Stimulated activated CD4-positive, alpha-beta T cell treated with anti-CD3 and anti-CD28 coated beads, Interleukin-15, amount 100 ng/mL, for 1 hour (primary cell): ENCODE measurements around the gene DNAI1.
A peak's percentile ranks its signal among the peaks of the same experiment; 100 is the strongest.

Source experiments
- DNase-seq, 2 donors: peaks; one replicate each; pipeline ENCODE4 v3.0.0-alpha.2; 2020; ENCODE audit warnings: low read depth in 1 of 2, low spot score in 1 of 2

DNAI1 gene

GRCh38 chr9:34540827-34541226 lies 82.2 kb downstream of the DNAI1 start:
- DNase-seq, result no peak

- DNase-seq, result no peak
These were observed 82.9 kb downstream of the DNAI1 start for GRCh38 chr9:34541540-34541939.

- DNase-seq, result no peak
These were observed 85.4 kb downstream of the DNAI1 start for GRCh38 chr9:34544035-34544434.

GRCh38 chr9:34545497-34545896 lies 86.9 kb downstream of the DNAI1 start:
- DNase-seq, result no peak

GRCh38 chr9:34546102-34546833 lies 87.7 kb downstream of the DNAI1 start:
- DNase-seq, result no peak

- peak in 1 of 2 donors; percentile 27 for DNase-seq
These were observed 88.5 kb downstream of the DNAI1 start for GRCh38 chr9:34546834-34547827.

- peak in 1 of 2 donors; percentile 12 for DNase-seq
These were observed 89.5 kb downstream of the DNAI1 start for GRCh38 chr9:34547960-34548611.

GRCh38 chr9:34549407-34549732 lies 90.8 kb downstream of the DNAI1 start:
- DNase-seq, result no peak

- DNase-seq, result no peak
These were observed 91.5 kb downstream of the DNAI1 start for GRCh38 chr9:34550016-34550680.

- no peak for DNase-seq
These were observed 92.2 kb downstream of the DNAI1 start for GRCh38 chr9:34550681-34551270.

- no peak for DNase-seq
These were observed 93.4 kb downstream of the DNAI1 start for GRCh38 chr9:34551751-34552605.

- DNase-seq, result no peak
These were observed 94.0 kb downstream of the DNAI1 start for GRCh38 chr9:34552606-34552981.

- DNase-seq, result no peak
These were observed 94.4 kb downstream of the DNAI1 start for GRCh38 chr9:34552986-34553385.

- DNase-seq, result no peak
These were observed 95.0 kb downstream of the DNAI1 start for GRCh38 chr9:34553511-34554021.

GRCh38 chr9:34554211-34555001 lies 95.8 kb downstream of the DNAI1 start:
- no peak for DNase-seq

- no peak for DNase-seq
These were observed 96.4 kb downstream of the DNAI1 start for GRCh38 chr9:34555002-34555348.

GRCh38 chr9:34555500-34555899 lies 96.9 kb downstream of the DNAI1 start:
- no peak for DNase-seq

- DNase-seq, result no peak
These were observed 97.4 kb downstream of the DNAI1 start for GRCh38 chr9:34555936-34556525.

GRCh38 chr9:34556949-34557348 lies 98.3 kb downstream of the DNAI1 start:
- no peak for DNase-seq
